GM21515 (cell line): ENCODE measurements around the gene TTC12.
"Not testable (repeated sequence)": the region's sequence is repeated elsewhere in the genome, so short reads cannot be mapped to it uniquely, and the experiment has no call there.

Source experiments
- ATAC-seq: cut with Tn5 transposase; IDR thresholded peaks from one replicate; pipeline ENCODE4 v1.9.1; 2021; ENCODE audit not compliant: unreplicated experiment

The TTC12 gene

GRCh38 chr11:113283881-113284280 lies 30.5 kb upstream of the TTC12 start:
- no peak for ATAC-seq

GRCh38 chr11:113286009-113286408 lies 28.4 kb upstream of the TTC12 start:
- ATAC-seq = no peak

- no peak for ATAC-seq
Measured at GRCh38 chr11:113286509-113287497, 27.6 kb upstream of the TTC12 start.

GRCh38 chr11:113287801-113288200 lies 26.6 kb upstream of the TTC12 start:
- ATAC-seq = no peak

GRCh38 chr11:113288286-113288863 lies 26.0 kb upstream of the TTC12 start:
- ATAC-seq = no peak

GRCh38 chr11:113289431-113290187 lies 24.8 kb upstream of the TTC12 start:
- ATAC-seq = peak; percentile 97

GRCh38 chr11:113293936-113294335 lies 20.4 kb upstream of the TTC12 start:
- ATAC-seq = no peak

GRCh38 chr11:113295993-113296392 lies 18.4 kb upstream of the TTC12 start:
- no peak for ATAC-seq

- no peak for ATAC-seq
Measured at GRCh38 chr11:113296447-113297205, 17.8 kb upstream of the TTC12 start.

GRCh38 chr11:113298496-113298895 lies 15.9 kb upstream of the TTC12 start:
- not testable (repeated sequence) for ATAC-seq

- no peak for ATAC-seq
Measured at GRCh38 chr11:113304916-113305315, 9.5 kb upstream of the TTC12 start.

- peak; percentile 91 for ATAC-seq
Measured at GRCh38 chr11:113305440-113306336, 8.7 kb upstream of the TTC12 start.

- no peak for ATAC-seq
Measured at GRCh38 chr11:113308601-113309000, 5.8 kb upstream of the TTC12 start.

- ATAC-seq = no peak
Measured at GRCh38 chr11:113311536-113311935, 2.8 kb upstream of the TTC12 start.

GRCh38 chr11:113313601-113314000 lies 782 bp upstream of the TTC12 start:
- ATAC-seq = no peak

GRCh38 chr11:113314065-113314388 lies 356 bp upstream of the TTC12 start:
- no peak for ATAC-seq

- ATAC-seq = no peak
Measured at GRCh38 chr11:113315811-113316210, 1.4 kb downstream of the TTC12 start.

GRCh38 chr11:113316256-113316655 lies 1.9 kb downstream of the TTC12 start:
- no peak for ATAC-seq

GRCh38 chr11:113317339-113317738 lies 3.0 kb downstream of the TTC12 start:
- ATAC-seq = no peak

GRCh38 chr11:113319085-113319484 lies 4.7 kb downstream of the TTC12 start:
- ATAC-seq = no peak
